NCI-H2196 (cell line): ENCODE results near the gene RAB36.
A peak's percentile ranks its signal among the peaks of the same experiment; 100 is the strongest.

Source experiments
- DNase-seq: peaks from one replicate; lab custom pipeline; 2025; ENCODE audit not compliant: unreplicated experiment; lab: John Stamatoyannopoulos, UW

Gene RAB36

GRCh38 chr22:23108249-23109078 lies 36.8 kb upstream of the RAB36 start:
- DNase-seq = no peak

GRCh38 chr22:23109079-23109347 lies 36.3 kb upstream of the RAB36 start:
- DNase-seq = no peak

- no peak for DNase-seq
These were observed 35.8 kb upstream of the RAB36 start for GRCh38 chr22:23109441-23109978.

- peak; percentile 72 for DNase-seq
These were observed 34.9 kb upstream of the RAB36 start for GRCh38 chr22:23110190-23110921.

- peak; percentile 49 for DNase-seq
These were observed 34.3 kb upstream of the RAB36 start for GRCh38 chr22:23110922-23111527.

GRCh38 chr22:23112472-23113012 lies 32.7 kb upstream of the RAB36 start:
- DNase-seq = no peak

GRCh38 chr22:23113067-23113846 lies 32.0 kb upstream of the RAB36 start:
- DNase-seq = no peak

- DNase-seq = no peak
These were observed 31.2 kb upstream of the RAB36 start for GRCh38 chr22:23113847-23114720.

GRCh38 chr22:23114721-23115020 lies 30.6 kb upstream of the RAB36 start:
- DNase-seq = no peak

- DNase-seq = no peak
These were observed 29.9 kb upstream of the RAB36 start for GRCh38 chr22:23115369-23115768.

GRCh38 chr22:23115825-23116494 lies 29.3 kb upstream of the RAB36 start:
- DNase-seq = no peak

- no peak for DNase-seq
These were observed 28.6 kb upstream of the RAB36 start for GRCh38 chr22:23116506-23117263.

GRCh38 chr22:23117275-23117674 lies 28.0 kb upstream of the RAB36 start:
- no peak for DNase-seq

- no peak for DNase-seq
These were observed 27.2 kb upstream of the RAB36 start for GRCh38 chr22:23117891-23118646.

GRCh38 chr22:23118647-23119493 lies 26.4 kb upstream of the RAB36 start:
- no peak for DNase-seq

GRCh38 chr22:23119494-23120414 lies 25.5 kb upstream of the RAB36 start:
- no peak for DNase-seq
